Measurements from ENCODE around the gene BICD2.
A peak's percentile ranks its signal among the peaks of the same experiment; 100 is the strongest.

The BICD2 gene

DNA sequence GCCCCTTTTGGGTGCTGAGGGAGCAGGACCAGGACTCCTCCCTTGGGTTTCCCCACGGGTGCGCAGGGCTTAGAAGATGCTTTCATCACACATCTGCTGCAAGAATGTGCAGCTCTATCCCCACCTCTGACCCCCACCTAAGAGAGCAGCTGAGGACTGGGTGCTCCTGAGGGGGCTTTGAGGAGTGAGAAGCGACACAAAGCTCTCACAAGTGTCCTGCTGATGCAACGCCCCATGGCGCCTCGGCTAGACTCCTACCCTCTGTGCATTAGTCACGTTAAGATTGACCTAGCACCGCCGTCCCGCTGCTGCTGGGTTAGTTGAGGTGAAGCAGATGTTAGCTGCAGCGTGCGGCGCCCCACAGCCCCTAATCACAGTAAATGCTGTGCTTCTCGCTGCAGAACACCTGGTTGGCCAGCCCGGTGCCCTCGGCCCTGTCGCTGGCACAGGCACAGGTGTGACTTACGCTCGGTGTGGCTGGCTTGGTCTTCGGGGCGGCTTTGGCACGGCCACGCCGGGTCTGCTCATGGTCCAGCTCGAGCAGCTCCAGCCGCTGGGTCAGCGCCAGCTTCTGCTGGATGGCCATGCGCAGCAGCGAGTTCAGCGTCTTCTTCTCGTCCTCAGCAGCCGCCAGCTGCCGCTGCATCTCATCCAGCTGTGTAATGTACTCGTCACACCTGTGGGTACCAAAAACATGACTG is 49.7 kb downstream of the BICD2 start:
- DNase-seq (ENCODE audit: low read depth in 3 of 3): no peak

DNA sequence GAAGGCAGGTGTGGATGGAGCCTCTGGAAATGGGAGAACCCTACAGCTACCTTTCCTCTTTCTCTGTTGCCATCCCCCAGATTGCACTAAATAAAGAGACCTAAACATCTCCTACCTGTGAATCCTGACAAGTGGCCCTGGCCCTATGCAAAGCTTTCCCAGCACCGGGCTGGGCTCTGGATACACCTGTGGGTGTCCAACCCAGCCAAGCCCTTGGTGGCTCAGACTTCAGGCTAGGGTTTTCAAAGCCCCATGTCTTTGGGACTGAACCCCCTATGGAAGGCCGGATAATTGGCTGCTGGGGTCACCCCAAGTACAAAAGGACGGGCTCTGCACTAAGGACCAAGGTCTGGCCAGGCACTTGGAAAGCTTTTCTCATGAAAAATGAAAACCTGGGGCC is 50.6 kb downstream of the BICD2 start:
- DNase-seq (ENCODE audit: low read depth in 3 of 3): no peak

DNA sequence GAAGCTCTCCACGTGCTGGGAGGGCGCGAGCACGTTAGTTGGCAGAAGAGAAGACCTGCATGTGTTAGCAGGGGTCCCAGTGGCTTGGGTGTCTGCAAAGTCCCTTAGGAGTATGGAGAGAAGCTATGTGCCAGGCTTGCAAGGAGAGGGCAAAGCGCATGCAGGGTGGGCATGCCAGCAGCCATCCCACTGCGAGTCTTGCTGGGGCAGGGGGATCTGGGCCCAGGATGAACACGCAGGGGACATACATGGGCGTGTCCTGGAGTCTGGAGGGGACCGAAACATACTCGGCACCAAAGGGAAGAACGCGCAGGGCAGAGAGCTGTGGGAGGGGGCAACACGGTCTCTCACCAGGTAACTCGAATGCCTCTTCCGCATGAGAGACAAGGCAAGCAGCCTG is 51.1 kb downstream of the BICD2 start:
- DNase-seq (ENCODE audit: low read depth in 3 of 3): no peak

DNA sequence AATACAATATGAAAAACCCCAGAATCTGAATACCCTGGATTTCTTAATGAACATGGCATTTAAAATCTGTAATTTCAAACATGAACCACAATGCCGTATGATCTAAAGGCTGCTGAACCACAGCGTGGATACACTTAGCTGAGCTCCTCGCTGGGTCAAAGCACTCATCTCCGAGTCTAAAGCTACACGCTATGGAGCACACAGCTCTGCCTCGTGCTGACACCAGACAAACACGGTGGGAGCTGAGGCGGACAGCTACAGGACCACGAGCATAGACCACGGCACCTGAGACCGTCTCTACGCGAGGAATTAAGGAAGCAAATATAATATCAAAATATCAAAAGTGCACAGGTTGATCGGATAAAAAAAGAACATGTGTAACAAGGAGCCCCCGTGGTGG is 51.9 kb downstream of the BICD2 start:
- DNase-seq (ENCODE audit: low read depth in 3 of 3): no peak

DNA sequence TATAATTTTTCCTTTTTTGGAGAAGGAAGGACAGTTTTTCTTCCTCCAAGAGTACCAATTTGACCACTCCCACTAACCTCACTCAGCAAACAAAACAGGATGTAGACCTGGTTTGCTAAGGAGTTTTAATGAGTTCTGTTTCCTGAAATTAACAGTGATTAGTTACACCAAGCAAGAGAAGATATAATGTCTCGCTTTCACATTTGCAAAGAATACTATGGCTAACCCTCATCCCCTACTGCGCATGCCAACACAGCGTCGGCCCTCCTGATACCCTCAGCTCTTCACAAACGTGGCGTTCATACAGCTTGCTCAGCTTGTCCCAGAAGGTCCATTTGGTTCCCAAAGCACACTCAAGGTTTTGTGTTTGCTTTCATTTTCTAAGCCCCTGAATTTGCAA is 52.8 kb downstream of the BICD2 start:
- no peak for DNase-seq (ENCODE audit: low read depth in 3 of 3)

DNA sequence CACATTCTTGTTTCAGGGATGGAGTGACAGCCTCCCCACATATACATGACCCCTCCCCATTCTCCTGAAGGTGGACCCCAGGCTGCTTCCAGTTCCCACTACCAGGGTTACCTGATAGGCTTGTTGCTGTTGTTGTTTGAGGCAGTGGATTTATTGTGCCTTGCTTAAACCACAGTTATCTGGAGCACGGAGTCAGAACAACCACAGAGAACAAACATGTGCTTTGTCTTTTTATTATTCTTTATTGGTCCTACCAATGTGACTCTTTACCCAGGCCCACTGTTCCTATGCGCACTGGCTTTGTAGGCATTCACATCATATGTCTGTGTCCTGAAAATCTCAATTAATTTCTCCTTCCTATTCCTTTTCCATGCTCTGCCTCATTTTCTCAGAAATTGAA is 53.5 kb downstream of the BICD2 start:
- no peak for DNase-seq (ENCODE audit: low read depth in 3 of 3)

DNA sequence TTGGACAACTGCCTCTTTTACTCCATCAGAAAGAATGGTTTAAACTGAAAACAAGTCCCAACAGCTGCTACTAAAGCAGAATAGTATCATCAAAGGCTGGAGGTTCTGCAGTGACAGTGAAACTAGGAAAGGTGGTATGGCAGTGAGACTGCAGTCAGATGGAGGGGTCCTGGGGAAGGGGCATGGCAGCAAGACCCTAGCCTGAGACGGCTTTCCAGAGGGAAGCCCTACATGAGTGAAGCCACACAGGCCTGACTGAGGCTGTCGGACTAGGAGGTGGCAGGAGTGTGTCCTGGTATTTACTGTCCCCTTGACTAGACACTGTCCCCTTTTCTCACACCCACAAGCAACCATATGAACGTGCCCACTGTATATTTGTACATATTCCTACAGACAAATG is 54.3 kb downstream of the BICD2 start:
- DNase-seq (ENCODE audit: low read depth in 3 of 3): no peak

DNA sequence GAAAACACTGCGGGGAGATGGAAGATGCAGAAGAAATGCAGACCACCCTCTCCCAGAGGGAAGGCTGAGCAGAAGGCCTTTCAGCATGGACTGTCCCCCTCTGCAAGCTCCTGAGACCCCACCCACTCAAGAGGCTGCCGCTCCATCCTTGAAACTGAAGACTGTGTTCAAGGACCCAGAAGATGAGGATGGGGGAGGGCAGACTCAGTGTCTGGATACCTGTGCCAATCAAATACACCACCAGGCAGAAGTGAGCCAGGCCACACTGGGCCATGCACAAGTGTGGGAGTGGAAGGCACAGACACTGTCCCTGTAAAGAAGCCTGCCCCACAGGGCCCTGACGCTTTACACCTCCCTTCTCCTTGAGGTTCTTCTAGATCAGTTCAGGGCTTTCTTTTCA is 54.7 kb downstream of the BICD2 start:
- DNase-seq (ENCODE audit: low read depth in 3 of 3): no peak

DNA sequence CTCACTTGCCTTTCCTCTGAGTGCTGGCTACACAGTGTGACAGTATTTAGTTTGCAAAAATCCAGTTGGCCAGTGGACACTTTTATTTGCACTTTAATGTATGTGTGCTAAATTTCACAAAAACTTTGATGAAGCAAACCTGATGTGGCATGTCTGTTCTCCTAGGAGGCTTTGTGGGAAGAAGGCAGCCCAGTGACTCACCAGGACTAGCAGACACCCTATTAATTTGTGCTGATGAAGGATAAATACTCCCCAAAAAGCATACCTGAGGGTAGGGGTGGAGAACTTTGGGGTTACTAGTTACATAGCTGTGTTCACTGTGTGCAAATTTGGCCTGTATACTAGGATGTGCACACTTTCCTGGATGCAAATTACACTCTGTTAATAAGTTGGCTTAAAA is 55.4 kb downstream of the BICD2 start:
- DNase-seq (ENCODE audit: low read depth in 3 of 3): no peak

DNA sequence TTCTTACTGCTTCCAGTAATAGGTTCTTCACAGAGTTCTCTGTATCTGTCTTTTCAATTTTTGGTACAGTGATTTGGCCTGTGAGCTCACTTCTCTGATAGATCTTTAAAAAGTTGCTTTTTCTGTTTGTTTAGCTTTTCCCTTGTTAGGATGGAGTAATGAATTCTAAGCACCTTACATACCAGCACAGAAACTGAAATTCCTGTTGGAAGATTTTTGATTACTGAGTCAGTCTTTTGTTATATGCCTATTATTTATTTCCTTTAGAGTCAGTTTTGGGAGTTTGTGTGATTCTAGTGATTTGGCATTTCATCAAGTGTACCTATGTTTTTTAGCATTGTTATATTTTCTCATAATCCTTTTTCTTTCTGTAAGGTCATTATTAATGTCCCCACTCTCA is 57.1 kb downstream of the BICD2 start:
- DNase-seq (ENCODE audit: low read depth in 3 of 3): no peak

DNA sequence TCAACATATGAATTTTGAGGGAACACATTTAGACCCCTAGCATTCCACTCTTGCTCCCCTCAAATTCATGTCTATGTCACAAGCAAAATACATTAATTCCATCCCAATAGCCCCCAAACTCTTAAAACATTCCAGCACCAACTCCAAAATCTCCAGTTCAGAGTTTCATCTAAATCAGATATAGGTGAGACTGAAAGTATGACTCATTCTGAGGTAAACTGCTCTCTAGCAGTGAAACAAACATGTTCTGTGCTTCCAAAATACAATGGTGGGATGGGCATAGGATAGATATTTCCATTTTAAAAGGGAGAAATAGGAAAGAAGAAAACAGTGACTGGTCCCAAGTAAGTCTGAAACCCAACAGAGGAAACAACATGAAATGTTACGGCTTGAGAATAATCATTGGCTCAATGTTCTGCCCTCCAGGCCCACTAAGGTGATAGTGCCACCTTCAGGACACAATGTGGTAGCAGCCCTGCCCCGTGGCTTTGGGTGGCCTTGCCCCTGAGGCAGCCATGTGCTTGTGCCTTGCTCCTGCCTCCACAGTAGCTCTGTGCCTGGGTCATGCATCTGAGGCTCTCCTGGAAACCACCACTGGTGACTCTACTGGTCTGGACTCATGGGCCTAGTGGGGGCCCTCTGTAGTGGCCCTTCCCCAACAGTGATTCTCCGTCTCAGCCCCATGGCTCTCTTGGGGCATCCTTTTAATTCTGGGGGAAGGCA is 58.3 kb downstream of the BICD2 start:
- peak in 2 of 3 donors; percentile 13 for DNase-seq (ENCODE audit: low read depth in 3 of 3)

DNA sequence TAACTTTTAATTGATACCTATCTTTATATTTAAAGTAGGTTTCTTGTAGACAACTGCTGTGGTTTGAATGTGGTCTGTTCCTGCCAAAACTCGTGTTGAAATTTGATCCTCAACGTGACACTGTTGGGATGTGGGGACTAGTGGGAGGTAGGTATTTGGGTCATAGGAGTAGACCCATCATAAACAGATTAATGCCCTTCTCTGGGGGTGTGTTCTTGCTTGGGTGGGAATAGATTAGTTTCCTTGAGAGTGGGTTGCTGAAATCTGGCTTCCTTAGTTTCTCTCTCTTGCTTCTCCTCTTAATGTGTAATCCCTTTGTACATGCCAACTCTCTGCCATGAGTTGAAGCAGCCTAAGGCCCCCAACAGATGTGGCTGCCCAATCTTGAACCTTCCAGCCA is 60.1 kb downstream of the BICD2 start:
- DNase-seq (ENCODE audit: low read depth in 3 of 3): no peak

DNA sequence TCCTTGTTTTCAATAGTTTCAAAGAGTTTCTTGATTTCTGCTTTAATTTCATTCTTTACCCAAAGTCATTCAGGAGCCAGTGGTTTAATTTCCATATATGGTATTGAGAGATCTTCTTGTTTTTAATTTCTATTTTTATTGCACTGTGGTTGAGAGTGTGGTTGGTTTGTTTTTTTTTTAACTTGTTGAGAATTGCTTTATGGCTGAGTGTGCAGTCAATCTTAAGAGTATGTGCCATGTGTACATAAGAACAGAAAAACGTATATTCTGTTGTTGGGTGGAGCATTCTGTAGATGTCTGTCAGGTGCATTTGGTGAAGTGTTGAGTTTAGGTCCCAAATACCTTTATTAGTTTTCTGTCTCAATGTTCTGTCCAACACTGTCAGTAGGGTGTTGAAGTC is 68.0 kb downstream of the BICD2 start:
- no peak for DNase-seq (ENCODE audit: low read depth in 3 of 3)

DNA sequence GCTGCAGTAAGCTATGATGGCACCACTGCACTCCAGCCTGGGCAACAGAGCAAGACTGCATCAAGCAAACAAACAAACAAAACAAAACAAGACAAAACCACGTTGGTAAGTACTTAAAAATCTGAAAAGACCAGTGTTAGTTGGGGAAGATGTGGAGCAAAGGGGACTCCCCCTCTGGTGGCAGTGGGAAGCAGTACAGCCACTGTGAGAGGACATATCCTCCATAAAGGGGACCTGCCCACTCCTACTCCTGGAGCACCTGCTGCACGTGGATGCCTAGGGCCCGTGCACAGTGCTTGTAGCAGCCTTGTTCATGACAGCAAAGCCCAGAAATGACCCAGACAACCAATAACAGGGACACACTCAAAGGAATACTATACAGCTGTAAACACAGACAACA is 77.7 kb downstream of the BICD2 start:
- no peak for DNase-seq (ENCODE audit: low read depth in 3 of 3)

DNA sequence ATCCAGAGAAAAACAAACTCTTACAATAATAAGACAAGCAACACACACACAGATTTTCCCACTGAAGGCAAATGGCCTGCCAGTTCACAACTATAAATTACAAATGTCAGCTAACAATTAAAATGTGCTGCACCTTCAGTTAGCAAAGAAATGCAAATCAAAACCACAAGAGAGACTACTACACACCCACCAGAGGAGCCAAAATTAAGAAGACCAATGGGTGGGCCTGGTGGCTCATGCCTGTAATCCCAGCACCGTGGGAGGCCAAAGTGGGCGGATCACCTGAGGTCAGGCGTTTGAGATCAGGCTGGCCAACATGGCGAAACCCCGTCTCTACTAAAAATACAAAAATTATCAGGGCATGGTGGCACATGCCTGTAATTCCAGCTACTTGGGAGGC is 79.6 kb downstream of the BICD2 start:
- no peak for DNase-seq (ENCODE audit: low read depth in 3 of 3)

DNA sequence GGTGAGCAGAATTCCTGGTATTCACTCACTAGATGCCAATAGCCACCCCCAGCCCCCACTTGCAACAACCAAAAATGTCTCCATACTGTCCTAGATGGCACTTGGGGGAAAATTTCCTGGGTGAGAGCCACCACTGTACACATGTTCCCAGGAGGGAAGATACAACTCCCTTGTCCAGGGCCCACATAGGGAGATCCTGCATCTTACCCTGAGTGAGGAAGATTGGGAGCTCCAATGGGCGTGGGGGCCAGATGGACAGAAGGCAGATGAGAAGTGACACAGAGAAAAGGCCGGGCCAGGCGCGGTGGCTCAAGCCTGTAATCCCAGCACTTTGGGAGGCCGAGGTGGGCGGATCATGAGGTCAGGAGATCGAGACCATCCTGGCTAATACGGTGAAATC is 82.4 kb downstream of the BICD2 start:
- DNase-seq (ENCODE audit: low read depth in 3 of 3): no peak

DNA sequence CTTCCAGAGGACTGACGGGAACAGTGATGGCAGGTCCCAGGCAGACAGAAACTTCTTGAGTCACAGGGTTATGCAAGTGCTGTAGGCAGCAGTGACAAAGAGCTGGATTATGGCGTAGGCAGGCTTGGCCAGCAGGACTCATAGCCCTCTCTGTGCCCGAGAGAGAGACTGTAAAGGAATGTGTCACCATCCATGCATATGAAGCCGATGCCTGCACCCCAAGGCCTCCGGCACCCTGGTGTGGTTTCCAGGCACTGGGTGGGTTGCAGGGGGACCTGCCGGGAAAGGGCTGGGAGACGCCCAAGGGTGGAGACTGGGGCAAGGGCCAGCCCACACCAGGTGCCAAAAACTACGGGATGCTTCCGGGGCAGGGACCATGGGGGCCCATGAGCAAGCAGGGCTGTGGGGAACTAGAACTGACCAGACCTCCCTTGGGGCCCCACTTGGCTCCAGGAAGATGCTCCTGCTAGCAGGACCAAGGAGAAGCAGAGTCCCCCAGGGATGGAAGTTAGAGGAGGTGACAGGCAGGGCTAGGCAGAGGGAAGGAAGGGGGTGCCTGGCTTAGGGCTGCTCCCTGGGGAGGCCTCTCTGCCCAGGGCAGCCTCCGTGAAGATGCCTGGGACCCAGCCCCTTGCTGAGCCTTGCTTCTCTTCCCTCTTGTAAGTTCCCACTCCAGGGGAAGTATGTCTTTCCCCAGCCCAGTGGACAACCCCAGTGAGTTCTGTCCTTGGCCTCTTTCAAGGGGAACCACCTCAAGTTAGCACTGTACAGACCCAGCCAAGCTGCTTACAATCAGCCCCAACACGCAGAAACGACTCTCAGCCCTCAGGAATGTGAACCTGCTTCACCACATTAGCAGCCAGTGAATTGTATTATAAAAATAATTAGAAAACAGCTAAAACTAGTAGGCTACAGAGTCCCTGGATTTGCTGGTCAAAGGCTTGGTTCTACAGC is 84.2 kb downstream of the BICD2 start:
- no peak for DNase-seq (ENCODE audit: low read depth in 3 of 3)

DNA sequence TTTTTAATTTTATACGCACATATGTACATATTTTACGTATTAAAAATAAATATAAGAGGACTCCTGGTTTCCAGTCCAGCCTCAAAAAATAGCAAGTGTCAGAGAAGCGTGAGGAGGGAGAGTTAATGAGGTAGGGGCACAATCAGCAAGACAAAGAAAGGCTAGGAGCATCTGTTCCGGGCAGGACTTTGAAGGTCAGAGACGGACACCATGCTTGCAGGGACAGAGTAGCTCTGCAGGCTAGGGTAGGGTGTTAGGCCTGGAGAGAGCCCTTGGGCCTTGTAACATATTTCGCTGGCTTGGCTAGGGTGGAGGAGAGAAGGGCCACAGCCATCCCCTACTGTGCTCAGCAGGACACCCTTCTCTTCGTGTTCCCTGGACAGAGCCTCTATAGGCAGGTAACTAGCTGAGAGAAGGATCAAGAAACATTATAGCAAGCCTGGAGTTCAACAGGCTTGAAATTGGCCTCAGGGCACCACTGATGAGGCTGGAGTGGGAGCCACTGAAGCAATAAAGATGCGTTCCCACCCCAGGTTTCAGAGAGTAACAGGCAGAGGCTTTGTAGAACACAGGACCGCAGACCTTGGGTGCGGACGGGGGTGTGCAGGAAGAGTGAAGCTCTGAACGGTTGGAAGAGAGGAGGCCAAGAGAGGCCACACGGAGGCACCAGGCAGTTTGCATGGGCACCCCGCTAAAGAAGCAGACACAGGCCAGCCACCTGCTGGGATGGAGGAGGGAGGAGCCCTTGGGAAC is 85.0 kb downstream of the BICD2 start:
- DNase-seq (ENCODE audit: low read depth in 3 of 3): no peak

DNA sequence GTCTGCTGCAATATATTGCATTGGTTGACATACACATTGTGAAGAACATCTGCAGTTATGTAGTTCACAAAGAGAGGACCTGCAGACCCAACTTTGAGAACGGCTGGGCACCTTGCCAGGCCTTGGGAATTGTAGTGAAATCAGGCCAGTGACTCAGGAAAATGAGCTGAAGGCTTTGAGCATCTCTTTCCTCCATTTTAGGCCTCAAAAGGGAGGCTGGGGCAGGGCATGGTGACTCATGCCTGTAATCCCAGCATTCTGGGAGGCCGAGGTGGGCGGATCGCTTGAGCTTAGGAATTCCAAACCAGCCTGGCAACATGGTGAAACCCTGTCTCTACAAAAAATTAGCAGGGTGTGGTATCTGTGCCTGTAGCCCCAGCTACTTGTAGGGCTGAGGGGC is 93.3 kb downstream of the BICD2 start:
- no peak for DNase-seq (ENCODE audit: low read depth in 3 of 3)

DNA sequence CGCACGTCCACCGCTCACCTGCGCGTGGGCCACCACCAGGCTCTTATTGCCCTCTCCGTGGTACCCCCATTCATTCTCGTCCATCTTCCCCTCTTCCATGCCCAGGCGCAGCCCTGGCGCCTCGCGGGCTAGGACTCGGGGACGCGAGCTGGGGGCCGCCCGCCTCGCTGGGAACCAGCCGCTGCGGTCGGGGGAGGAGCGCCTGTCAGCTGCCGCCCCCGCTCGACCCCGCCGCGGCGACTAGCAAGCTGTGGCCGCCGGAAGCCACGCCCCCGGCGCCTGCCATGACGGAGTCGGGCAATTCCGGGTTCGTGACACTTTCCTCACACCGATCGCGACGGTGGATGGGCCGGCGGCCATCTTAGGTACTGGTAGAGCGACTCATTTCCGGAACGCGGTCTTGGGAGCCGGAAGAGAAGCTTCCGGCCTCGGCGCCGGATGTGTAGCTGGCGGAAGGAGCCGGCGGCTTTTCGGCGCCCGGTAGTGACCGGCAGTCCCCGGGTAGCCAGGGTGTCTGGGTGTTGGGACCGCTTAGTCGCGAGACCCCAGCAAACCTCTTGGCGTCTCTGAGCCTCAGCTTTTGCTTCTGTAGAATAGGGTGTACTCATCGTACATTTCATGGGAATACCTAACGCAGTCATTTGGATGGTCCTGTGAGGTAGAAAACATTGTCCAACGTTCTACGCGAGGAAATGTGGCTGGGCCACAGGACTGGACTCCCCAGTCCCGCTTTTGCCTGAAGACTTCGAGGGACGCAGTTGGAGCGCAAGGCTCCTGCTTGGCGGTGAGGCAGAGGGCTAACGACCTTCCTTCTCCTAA is 94.5 kb downstream of the BICD2 start, which contains the start of gene IPPK:
TSS of gene IPPK (minus strand) at position 242 of the 819 bp plus-strand sequence. CDS start at position 99, 143 bp downstream.
- DNase-seq (ENCODE audit: low read depth in 3 of 3): peak; percentile 96 to 98 (median 97)

DNA sequence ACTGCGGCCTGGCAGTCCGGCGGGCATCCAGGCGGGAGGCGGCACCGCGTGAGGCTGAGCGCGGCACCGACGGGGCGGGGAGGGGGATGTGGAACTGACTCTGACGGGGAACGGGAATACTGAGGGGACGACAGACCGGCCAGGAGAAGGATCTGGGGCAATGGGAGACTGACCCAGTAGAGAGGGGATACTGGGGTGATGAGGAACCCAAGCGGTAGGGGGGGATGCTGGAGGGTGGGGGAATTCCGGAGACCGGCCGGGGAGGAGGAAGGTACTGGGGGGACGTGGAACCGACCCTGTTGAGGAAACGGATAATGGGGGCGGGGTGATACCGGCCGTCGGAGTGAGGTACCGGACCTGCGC is 95.1 kb downstream of the BICD2 start:
- DNase-seq (ENCODE audit: low read depth in 3 of 3): peak in 2 of 3 donors; percentile 9 to 16
